ENCODE data around the gene INSYN1.
"Not testable (repeated sequence)": the region's sequence is repeated elsewhere in the genome, so short reads cannot be mapped to it uniquely, and the experiment has no call there.

INSYN1 gene

DNA sequence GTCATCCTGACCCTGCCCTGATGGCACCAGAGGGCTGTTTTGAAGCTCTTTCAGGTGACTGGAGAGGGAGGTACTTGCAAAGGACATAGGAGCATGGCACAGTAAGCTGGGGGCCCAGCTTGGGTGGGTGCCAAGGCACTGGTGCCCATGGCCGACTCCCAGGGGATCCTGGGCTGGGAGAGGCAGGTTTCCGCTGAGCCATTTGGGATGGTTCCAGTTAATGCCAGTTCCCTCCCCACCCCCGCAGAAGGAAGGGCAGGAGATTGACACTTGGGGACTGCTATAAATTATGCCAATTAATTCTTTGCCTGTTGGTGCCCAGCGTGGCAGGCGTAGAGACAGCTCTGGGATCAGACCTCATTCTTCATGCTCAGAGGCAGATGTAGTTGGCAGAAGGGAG lies 42.8 kb downstream of the INSYN1 start:
- DNase-seq: no peak

DNA sequence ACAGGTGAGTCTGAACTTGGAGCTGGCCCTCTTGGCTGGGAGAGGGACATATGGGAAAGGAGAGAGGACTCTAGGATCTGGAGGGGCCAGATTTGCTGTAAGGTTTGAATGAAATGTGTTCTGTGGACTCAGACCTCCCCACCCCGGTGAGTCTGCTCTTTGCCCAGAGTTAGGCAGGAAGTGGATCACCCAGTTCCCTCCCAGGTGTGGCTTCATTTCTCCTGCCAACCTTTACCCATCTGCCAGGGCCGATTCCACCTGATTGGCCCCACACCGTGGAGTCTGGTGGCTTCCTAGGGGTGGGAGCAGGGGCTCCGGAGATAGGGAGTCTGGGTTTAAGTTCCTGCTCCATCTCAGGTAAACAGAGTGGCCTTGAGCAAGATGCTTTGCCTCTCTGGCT lies 43.5 kb downstream of the INSYN1 start:
- DNase-seq: no peak

DNA sequence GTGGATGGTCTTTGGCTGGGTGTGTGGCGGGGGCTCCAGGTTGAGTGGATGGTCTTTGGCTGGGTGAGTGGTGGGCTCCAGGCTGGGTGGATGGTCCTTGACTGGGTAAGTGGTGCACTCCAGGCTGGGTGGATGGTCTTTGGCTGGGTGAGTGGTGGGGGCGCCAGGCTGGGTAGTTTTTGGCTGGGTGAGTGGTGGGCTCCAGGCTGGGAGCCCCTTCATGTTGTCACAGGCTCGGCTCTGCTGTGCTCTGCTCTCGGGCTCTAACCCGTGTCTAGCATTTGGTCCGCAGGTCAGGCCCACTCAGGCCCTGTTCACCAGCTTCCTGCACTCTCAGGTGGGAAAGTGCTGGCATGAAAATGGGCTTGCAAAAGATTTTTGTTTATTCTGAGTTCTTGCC lies 43.9 kb downstream of the INSYN1 start:
- no peak for DNase-seq

DNA sequence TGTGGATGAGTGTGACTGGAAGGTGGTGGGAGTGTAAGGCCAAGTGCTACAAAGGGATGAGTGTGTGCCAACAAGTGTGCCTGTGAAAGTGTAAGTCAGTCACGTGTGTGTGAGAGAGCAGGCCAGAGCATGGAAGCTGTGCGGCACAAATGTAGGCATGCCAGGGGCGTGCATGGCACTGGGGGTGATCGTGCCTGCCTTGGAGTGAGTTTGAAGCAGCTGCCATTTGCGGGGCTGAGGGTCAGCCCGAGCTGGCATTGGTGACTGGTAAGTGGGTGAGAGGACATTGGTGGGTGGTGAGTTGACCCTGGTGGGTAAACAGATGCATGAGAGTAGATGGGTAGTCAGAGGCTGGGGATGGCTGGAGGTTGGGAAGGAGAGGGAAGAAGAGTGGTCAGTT lies 44.5 kb downstream of the INSYN1 start:
- no peak for DNase-seq

DNA sequence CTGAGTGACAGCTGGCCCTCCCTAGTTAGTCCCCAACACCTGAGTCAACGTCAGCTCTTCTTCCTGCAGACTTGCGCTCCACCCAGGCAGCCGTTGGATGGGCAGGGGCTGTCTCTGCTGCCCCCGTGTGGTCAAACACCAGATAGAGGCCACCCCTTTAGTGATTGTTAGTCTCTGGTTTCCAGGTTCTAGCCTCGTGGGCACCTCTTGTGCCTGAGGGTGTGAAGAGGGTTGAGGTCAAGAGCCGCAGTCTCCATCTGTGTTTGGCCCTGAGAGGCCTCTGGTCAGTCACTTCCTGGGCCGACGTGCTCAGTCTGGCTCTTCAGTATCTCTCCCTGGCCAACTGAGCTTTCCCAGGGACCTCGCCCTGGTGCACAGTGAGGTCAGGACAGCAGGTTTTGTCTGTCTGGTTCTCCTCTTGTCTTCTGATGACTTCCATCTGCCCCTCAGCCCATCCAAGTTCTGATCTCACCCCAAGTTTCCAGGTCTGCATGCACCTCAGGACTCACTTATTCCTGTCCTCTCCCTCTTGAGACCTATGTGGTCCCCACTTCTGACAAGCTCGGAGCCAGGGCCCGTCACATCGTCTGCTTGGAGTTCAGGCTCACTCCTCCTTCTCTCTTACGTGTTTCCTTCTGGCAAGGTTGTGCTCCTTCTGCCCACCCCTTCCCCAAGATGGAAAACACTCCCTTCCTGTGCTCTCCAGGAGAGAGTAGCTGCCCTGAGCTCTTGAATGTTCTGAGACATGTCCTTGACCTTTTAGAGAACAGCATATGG lies 48.1 kb downstream of the INSYN1 start:
- peak; percentile 1 for DNase-seq

DNA sequence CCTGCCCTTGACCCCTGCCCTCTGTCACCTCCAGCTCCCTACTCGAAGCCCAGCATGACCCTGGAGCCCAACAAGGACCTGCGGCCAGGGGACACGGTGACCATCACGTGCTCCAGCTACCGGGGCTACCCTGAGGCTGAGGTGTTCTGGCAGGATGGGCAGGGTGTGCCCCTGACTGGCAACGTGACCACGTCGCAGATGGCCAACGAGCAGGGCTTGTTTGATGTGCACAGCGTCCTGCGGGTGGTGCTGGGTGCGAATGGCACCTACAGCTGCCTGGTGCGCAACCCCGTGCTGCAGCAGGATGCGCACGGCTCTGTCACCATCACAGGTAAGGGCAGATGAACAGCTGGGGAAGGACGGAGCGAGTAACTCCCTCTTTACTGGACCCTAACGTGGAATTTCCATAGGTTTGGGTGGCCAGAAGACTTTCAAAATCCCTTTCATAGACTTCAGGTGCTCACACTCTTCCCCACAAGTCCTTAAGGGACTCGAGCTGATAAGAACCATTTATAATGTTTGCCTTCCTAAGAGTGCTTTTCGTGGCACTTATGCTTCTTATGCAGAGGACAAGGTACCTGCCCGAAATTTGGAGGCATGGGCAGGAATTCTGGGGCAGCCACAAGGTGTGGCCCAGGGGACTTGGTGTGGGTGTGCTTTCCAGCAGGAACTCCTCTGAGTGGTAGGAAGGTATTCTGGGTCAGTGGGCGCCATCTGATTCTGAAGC lies 48.8 kb downstream of the INSYN1 start:
- DNase-seq: not testable (repeated sequence)

DNA sequence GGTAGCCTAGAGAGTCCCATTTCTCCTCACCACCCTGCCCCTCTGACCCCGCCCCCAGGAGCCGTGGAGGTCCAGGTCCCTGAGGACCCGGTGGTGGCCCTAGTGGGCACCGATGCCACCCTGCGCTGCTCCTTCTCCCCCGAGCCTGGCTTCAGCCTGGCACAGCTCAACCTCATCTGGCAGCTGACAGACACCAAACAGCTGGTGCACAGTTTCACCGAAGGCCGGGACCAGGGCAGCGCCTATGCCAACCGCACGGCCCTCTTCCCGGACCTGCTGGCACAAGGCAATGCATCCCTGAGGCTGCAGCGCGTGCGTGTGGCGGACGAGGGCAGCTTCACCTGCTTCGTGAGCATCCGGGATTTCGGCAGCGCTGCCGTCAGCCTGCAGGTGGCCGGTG lies 49.5 kb downstream of the INSYN1 start:
- DNase-seq: not testable (repeated sequence)

DNA sequence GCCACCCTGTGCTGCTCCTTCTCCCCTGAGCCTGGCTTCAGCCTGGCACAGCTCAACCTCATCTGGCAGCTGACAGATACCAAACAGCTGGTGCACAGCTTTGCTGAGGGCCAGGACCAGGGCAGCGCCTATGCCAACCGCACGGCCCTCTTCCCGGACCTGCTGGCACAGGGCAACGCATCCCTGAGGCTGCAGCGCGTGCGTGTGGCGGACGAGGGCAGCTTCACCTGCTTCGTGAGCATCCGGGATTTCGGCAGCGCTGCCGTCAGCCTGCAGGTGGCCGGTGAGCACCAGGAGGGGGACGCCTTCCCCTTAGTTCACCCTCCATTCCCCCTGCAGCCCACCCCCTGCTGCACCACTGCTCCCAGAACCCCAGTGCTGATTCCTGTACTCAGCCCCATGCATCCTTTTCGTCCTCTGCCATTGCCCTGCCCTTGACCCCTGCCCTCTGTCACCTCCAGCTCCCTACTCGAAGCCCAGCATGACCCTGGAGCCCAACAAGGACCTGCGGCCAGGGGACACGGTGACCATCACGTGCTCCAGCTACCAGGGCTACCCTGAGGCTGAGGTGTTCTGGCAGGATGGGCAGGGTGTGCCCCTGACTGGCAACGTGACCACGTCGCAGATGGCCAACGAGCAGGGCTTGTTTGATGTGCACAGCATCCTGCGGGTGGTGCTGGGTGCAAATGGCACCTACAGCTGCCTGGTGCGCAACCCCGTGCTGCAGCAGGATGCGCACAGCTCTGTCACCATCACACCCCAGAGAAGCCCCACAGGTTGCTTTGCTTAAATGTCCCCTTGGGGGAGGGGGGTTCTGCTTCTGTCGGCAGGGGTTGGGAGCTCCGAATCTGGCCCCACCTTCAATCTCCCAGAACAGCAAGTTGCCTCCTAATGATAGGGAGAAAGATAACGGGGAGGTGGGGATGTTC lies 50.6 kb downstream of the INSYN1 start:
- not testable (repeated sequence) for DNase-seq

DNA sequence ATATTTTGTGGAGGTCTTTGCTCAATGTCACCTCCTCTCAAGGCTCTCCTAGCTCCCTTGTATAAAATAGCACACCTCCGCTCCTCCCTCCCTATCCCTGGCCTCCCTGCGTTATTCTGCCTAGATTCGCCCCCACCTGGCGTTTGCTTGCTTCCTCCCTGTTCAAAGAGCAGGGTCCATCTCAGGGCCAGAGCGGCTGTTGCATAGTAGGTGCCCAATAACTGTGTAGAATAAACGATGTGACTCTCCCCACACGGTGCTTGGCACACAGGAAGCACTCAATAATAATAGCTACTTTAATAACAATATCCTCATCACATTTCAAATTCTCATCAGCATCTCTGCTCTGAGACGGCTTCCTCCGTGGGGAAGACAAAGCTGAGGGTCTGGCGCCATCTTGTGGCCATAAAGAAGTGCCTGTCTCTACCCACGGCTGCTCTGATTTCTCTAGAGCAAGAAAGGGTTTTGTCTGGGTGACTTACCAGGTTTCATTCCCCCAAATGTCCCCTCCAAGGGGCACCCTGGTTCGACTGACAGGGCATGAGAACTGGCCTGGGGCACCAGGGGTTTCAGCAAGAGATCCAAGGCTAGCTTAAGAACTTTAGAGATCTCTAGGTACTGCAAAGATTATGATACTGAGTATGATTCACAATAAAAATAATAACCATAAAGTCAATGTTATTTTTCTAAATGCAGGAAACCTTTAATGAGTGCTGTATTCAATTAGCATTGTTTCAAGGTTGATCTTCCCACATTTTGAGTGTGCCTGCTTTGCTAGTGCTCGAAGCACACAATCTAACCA lies 52.9 kb downstream of the INSYN1 start:
- peak; percentile 63 for DNase-seq

DNA sequence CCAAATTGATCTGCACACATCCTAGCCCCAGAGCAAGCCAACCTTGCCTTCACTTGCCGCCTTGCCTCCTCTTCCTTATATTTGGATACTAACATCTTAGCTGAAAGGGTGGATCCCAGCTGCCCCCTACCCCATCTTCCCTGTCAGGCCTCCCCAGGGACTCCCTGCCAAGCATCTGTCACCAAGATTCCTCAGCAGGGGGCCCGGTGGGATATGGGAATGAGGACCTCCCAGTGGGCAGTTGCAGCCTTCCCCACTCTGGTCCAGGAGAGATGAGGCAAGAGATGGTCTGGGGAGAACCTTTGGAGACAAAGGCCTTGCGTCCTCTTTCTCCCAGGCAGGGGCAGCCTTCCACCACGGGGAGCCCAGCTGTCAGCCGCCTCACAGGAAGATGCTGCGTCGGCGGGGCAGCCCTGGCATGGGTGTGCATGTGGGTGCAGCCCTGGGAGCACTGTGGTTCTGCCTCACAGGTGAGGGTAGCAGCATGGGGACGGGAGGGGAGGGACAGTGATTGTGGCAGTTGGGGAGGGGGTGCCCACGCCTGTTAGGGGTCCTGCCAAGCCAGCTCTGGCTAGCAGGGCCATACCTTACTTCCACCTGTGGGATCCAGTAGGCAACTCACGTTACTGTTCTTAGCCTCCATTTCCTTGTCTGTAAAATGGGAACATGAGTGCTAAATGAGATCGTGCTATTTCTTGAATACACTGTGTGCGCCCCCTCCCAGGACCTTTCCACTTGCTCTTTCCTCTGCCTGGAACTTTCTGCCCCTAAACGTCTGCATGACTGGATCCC lies 53.7 kb downstream of the INSYN1 start:
- DNase-seq: no peak

DNA sequence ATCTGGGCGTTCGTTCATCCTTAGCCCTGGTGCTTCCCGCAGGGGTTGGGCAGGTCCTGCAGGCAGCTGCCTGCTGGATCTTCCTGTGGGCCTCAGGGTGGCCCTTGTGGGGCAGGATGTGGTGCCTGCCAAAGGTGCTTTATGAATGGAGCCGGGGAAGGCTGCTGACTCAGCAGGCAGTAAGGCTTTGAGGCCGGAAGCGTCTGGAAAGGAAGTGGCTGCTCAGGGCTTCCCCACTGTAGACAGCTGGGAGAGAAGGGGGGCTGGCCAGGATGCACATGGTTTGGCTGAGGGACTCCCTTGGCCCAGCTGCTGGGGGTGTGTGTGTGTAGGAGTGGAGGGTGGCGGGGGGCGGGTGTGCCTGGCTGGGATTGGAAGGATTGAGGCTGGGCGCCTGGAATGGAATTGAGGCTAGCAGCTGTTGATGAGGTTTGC lies 56.1 kb downstream of the INSYN1 start:
- peak; percentile 68 for DNase-seq

DNA sequence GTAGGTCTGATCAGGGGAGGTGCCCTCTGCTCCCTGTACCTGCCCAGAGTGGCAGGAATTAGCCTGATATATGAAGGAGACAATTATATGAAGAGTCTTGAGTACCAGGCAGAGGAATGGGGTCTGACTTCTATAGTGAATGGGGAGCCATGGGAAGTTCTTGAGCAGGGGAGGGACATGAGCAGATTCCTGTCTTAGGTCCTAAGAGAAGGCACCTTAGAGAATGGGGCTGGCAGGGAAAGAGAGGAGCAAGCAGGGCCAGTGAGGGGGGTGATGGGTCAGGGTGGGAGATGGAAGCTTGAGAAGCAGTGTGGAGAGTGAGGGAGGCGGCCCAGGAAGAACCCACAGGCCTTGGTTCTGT lies 56.5 kb downstream of the INSYN1 start:
- no peak for DNase-seq

DNA sequence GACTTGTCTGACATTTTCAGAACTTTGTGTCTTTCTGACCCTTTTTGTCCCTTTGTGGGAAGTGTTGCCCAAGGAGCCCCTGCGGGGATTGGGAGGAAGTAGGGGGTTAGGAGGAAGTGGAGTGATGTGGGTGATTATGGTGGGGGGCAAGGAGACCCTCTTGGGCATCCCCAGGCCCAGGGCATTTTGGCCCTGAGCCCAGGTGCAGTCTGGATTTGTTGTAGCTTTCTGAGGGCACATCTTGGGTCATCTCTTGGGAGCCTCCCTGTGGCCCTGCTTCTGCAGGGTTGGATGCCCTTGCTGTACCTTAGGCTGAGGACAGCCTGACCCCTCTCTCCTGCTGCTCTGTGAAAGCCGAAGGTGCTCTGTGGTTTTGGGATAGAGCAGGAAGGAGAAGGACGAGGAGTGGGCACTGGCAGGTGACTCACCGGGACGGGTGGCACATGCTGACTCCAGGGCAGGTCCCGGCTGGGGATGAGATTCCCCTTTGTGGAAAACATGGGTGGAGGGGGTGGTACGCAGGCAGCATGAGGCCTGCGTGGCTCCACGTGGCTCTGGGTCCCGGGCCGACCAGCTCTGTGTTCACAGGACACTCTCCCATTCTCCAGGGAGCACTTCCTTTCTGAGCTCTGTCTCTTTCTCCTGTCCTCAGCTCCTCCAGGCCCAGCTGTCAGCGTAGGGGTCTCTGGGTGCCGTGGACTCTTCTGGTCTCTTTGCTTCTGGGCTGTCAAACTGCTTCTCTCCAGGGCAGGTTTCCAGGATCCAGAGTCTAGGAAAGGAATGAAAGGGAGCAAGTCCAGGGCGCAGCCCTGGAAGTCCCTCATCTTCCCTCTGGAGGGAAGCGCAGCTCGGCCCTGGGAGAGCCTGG lies 57.1 kb downstream of the INSYN1 start:
- no peak for DNase-seq

DNA sequence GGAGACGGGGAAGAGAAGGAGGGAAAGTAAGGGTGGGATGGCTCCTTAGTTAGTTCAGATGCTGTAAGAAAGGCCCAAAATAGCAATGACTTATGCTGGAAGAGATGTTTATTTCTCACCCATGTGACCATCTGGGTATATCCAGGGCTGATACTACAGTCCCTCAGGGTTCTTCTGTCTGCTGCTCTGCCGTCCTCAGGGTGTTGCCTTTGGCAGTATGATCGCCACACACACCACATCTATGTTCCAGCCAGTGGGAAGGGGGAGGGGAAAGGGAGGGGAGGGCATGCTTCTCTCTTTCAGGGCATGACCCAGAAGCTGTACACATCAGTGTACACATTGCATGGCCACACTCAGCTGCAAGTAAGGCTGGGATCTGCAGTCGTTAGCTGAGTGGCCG lies 58.7 kb downstream of the INSYN1 start:
- no peak for DNase-seq

DNA sequence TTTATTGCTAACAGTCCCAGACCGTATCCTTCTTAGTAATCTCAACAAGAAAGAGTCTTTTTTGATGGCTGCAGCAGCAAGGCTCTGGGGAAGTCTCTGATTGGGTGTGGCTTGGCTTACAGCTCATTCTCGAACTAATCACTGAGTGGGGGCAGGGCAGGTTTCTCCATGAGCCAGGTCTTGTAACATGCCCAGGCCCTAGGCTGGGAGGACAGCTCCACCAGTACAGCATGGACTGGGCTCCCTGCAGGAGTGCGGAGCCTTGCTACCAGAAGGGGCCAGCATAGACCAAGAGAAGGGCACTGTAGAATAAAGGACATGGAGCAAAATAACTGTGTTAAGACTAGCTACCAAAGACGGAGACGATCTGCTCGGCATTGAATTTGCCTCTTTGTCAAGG lies 61.8 kb downstream of the INSYN1 start:
- DNase-seq: no peak

DNA sequence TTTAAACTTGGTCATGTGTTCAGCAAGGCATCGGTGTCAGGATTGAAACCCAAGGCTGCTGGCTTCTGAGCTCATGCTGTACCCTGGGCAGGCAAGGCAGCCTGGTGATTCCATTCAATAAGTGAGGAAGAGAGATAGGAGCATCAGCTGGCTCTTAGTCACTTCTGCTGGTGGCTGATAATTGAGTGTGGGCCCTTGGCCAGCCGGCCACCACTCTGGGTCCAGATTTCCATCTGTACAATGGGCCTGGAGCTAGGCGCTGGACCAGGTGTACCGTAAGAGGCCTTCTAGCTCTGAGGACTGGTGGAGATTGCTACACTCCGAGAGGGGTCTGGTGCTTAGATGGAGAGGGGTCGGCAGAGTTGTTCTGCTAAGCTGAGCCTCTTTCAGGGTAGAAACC lies 64.7 kb downstream of the INSYN1 start:
- DNase-seq: no peak

DNA sequence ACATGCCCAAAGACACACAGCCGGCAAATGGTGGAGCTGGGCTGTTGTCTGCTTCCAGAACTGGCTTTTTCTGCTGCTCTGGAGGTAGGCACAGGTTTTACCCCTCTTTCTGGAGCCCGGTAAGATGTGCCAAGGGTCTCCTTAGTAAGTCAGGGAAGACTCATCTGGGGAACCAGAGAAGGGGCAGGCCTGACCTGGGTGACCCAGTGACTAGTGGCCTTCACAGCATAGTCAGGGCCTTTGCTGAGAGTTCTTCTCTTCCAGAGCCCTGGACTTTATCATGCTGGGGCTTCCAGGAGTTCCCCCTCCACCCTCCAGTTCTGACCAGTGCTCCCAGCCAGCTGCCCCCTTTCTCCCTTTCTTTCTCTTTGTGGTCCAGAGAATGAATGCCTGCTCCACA lies 65.8 kb downstream of the INSYN1 start:
- DNase-seq: no peak

DNA sequence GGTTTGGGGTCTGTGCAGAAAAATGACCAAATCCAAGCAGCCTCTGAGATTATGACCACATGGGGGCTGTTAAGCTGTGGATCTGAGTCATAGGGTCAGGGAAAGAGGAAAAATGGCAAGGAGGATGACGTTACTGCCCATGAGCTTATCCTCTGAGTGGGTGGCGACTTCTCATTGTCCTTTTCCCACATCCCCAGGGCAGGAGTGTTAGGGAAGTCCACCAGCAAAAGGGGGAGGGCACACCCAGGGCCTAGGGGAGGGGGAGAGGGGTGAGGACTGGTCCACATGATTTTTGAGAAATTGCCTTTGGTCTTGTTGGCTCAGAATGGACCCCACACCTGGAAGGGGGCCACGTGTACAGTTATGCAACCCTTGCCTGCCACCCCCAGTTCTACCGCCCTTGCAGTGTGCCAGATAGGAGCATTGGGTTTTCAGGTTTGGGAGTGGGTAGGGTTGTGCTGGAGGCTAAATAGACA lies 66.3 kb downstream of the INSYN1 start:
- DNase-seq: peak; percentile 53

DNA sequence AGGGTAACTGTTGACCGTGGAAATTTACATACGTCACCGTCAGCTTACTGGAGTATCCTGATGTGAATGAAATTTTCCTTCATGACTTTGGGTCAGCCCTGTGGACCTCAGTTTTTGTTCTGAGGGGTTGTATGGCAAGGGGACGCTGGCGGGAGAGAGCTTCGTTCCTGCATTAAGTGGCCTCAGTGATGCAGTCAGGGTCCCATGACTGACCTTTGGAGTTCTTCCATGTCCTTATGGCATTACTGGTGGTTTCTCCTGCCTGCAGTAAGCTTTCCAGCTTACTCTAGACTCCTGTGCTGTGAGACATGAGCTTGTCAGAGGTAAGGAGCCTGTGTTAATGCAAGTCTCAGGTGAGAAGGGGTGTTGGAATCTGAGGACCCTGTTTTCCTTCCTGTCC lies 67.2 kb downstream of the INSYN1 start:
- no peak for DNase-seq

All from kidney glomerular epithelial cell (primary cell).